IPS-18a (cell line): ENCODE results near the gene PAK2.
"Not testable (repeated sequence)": the region's sequence is repeated elsewhere in the genome, so short reads cannot be mapped to it uniquely, and the experiment has no call there.

Experiments used
- H3K27ac ChIP-seq: one replicate; pipeline ENCODE4 v1.5.1; 2013; ENCODE audit warnings: low read length
- H3K27me3 ChIP-seq: one replicate; pipeline ENCODE4 v1.6.1; 2013; ENCODE audit warnings: mild to moderate bottlenecking, low read length; ENCODE audit not compliant: control insufficient read depth, insufficient read depth
- H3K36me3 ChIP-seq: one replicate; pipeline ENCODE4 v1.6.1; 2013; ENCODE audit warnings: low read depth, low read length; ENCODE audit not compliant: control insufficient read depth
- H3K4me1 ChIP-seq: one replicate; pipeline ENCODE4 v1.6.1; 2013; ENCODE audit warnings: low read depth, low read length; ENCODE audit not compliant: control insufficient read depth
- H3K4me3 ChIP-seq: one replicate; pipeline ENCODE4 v1.5.1; 2013; ENCODE audit warnings: low read length
- H3K9ac ChIP-seq: one replicate; pipeline ENCODE4 v1.6.1; 2013; ENCODE audit warnings: mild to moderate bottlenecking, low read length, moderate library complexity
- H3K9me3 ChIP-seq: one replicate; pipeline ENCODE4 v1.6.1; 2013; ENCODE audit warnings: low read depth, low read length; ENCODE audit not compliant: control insufficient read depth

The PAK2 gene

DNA sequence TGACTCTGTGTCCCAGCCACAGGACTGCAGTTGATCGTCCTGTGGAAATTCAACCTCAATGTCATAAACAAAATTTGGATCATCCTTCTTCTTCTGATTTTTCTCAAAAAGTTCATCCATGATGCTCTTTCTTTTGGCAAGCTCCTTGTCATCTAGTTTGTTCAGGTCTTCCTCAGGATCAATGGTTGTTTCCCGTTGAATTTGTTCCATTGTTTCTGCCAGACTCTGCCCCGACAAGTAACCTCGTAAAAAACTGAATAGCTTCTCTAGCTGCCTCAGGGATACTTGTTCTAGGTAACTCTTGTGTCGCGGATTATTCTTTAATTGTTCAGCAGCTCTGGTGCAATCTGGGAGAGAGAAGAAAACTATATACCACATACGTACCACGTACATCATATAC is 32.1 kb upstream of the PAK2 start:
- Histone ChIP-seq H3K36me3 (no peaks in the 10 kb centered on the region), H3K27ac (no peak overlapping the region), H3K4me1 (no peaks in the 10 kb centered on the region), H3K27me3 (peaks cover 12% of the 10 kb centered on the region), H3K9me3 (no peaks in the 10 kb centered on the region), H3K4me3 (no peak overlapping the region), H3K9ac (no peak overlapping the region)

- H3K27ac ChIP-seq = no peak overlapping the region
- H3K27me3 ChIP-seq = peaks cover 12% of the 10 kb centered on the region
- H3K36me3 ChIP-seq = no peaks in the 10 kb centered on the region
- H3K4me3 ChIP-seq = no peak overlapping the region
- no peak overlapping the region for H3K9ac ChIP-seq
- no peaks in the 10 kb centered on the region for H3K9me3 ChIP-seq
- no peaks in the 10 kb centered on the region for H3K4me1 ChIP-seq
Observed at GRCh38 chr3:196708467-196708866, 31.2 kb upstream of the PAK2 start.

GRCh38 chr3:196711838-196712513 is 27.7 kb upstream of the PAK2 start, which contains the start of the genes CEP19 and PIGX:
Gene CEP19, minus strand, starts transcription at chr3:196712250. Its CDS starts 3,593 bp downstream, at chr3:196708657.
Gene PIGX, plus strand, starts transcription at chr3:196712377.
- Histone ChIP-seq H3K4me3 (peak within 1 kb of the TSS; percentile 87), H3K27ac (no peak within 1 kb of the TSS), H3K4me1 (no peaks in the 10 kb centered on the region), H3K9me3 (no peaks in the 10 kb centered on the region), H3K9ac (peak within 1 kb of the TSS; percentile 52), H3K36me3 (no peaks in the 10 kb centered on the region), H3K27me3 (peaks cover 12% of the 10 kb centered on the region)

DNA sequence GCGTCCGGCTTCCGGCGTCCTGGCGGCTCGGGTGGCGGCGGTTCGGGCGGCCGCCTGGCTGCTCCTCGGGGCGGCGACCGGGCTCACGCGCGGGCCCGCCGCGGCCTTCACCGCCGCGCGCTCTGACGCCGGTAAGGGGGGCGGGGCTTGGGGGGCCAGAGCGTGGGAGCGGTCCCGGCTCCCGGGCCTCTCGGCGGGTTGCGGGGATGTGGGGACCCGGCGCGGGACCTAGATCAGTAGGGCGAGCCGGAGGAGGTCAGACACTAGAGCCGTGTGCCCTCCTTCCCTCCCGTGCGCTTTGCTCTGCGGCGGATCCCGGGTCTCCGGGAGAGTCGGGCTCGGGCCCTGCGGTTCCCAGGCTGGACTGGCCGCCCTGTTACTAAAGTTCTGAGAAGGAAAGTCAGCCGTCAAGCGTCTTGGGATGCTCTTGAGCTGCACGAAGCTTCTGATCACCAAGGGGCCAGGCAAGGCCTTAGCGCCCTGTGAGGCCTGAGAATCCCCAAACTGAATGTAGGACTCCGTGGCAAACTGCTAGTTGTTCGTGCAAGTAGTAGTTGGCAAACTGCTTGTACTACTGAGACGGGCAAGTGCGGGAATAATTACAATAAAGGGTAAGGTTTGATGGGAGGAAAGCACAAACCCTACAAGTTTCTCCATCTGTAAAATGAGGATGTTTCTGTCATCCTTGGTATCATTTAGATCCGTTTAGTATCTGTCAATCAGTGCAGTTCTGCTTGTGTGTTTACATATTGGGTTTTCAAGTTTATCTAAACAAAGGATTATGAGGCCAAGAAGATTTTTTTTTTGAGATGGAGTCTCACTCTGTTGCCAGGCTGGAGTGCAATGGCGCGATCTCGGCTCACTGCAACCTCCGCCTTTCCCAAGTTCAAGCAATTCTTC is 26.9 kb upstream of the PAK2 start:
- Histone ChIP-seq H3K4me3 (peak overlapping the region; percentile 87), H3K27ac (no peak overlapping the region), H3K4me1 (no peaks in the 10 kb centered on the region), H3K36me3 (no peaks in the 10 kb centered on the region), H3K9me3 (no peaks in the 10 kb centered on the region), H3K9ac (peak overlapping the region; percentile 52), H3K27me3 (peaks cover 12% of the 10 kb centered on the region)

GRCh38 chr3:196717162-196717561 is 22.5 kb upstream of the PAK2 start:
- not testable (repeated sequence) for H3K4me3 ChIP-seq, H3K4me1 ChIP-seq, H3K9ac ChIP-seq, H3K36me3 ChIP-seq, H3K27me3 ChIP-seq, H3K27ac ChIP-seq, H3K9me3 ChIP-seq

DNA sequence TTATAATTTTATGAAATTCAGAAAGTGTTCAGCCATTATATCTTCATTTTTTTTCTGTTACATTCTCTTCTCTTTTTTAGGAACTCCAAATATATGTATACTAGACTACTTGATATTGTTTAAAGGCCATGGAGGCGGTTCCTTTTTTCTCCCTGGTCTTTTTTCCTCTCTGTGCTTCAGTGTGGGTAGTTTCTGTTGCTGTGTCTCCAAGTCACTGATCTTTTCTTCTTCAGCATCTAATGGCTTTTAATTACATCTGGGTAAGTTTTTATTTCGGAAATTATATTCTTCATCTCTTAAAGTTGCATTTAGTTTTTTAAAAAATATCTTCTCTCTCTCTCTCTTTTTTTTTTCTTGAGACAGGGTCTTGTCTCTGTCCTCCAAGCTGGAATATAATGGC is 18.6 kb upstream of the PAK2 start:
- no peaks in the 10 kb centered on the region for H3K36me3 ChIP-seq
- H3K27ac ChIP-seq = no peak overlapping the region
- H3K4me1 ChIP-seq = no peaks in the 10 kb centered on the region
- H3K4me3 ChIP-seq = no peak overlapping the region
- H3K9ac ChIP-seq = no peak overlapping the region
- no peaks in the 10 kb centered on the region for H3K27me3 ChIP-seq
- H3K9me3 ChIP-seq = no peaks in the 10 kb centered on the region

GRCh38 chr3:196726788-196727675 is 12.6 kb upstream of the PAK2 start:
- no peak overlapping the region for H3K4me3 ChIP-seq
- H3K27me3 ChIP-seq = no peaks in the 10 kb centered on the region
- H3K9me3 ChIP-seq = no peaks in the 10 kb centered on the region
- no peak overlapping the region for H3K9ac ChIP-seq
- H3K4me1 ChIP-seq = no peaks in the 10 kb centered on the region
- no peak overlapping the region for H3K27ac ChIP-seq
- H3K36me3 ChIP-seq = no peaks in the 10 kb centered on the region

DNA sequence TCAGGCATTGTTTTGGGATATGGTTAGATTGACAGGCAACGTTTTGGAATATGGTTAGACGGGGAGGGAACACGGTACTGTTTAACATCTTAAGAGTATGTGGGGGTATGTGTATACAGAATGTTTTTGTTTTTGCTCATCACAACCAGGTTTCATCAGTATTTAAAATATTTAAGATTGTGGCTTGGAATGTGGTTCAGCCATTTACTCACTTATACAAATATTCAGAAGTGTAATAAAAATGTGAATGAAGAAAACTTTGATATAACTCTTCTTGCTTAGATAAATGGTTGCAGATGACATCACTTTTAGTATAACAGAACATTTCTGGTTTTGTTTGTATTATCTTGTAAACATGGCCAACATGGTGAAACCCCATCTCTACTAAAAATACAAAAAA is 3.9 kb upstream of the PAK2 start:
- Histone ChIP-seq H3K9me3 (no peaks in the 10 kb centered on the region), H3K36me3 (no peaks in the 10 kb centered on the region), H3K27ac (no peak overlapping the region)

DNA sequence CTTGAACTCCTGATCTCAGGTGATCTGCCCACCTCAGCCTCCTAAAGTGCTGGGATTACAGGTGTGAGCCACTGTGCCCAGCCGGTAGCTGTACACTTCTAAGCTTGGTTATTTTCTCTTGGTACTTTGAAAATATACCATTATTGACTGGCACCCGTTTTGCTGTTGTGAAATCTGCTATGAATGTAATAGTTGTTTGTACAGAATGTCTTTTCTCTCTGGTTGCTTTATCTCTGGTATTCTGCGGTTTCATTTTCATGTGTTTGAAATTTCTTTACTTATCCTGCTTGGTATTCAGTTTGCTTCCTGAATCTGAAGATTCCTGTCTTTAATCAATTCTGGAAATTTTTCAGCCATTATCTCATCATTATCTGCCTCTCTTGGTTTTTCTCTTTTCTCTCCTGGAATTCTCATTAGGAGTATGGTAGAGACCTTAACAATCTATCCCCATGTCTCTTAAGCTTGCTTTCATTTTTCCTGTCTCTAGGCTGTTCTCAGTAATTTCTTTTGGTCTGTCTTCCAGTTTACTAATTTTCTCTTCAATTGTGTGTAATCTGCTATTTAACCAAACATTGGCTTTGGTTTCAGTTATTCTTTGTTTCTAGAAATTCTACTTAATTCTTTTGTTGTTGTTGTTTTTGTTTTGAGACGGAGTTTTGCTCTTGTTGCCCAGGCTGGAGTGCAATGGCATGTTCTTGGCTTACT is 2.8 kb upstream of the PAK2 start:
- H3K9ac ChIP-seq = no peak overlapping the region
- H3K4me1 ChIP-seq = peaks cover 7% of the 10 kb centered on the region
- no peaks in the 10 kb centered on the region for H3K36me3 ChIP-seq
- no peaks in the 10 kb centered on the region for H3K27me3 ChIP-seq
- no peak overlapping the region for H3K27ac ChIP-seq
- no peaks in the 10 kb centered on the region for H3K9me3 ChIP-seq
- H3K4me3 ChIP-seq = no peak overlapping the region

More for the DNA sequence above, 3.9 kb upstream of the PAK2 start:
- H3K4me1 ChIP-seq = no peaks in the 10 kb centered on the region
- no peak overlapping the region for H3K9ac ChIP-seq
- no peak overlapping the region for H3K4me3 ChIP-seq
- no peaks in the 10 kb centered on the region for H3K27me3 ChIP-seq

GRCh38 chr3:196737655-196738054 is 2.0 kb upstream of the PAK2 start:
- Histone ChIP-seq H3K9ac (no peak overlapping the region), H3K27me3 (no peaks in the 10 kb centered on the region), H3K4me3 (no peak overlapping the region), H3K27ac (no peak overlapping the region), H3K36me3 (no peaks in the 10 kb centered on the region), H3K4me1 (peaks cover 7% of the 10 kb centered on the region), H3K9me3 (no peaks in the 10 kb centered on the region)
